ENCODE measurements around the gene FAM187B.

FAM187B gene

DNA sequence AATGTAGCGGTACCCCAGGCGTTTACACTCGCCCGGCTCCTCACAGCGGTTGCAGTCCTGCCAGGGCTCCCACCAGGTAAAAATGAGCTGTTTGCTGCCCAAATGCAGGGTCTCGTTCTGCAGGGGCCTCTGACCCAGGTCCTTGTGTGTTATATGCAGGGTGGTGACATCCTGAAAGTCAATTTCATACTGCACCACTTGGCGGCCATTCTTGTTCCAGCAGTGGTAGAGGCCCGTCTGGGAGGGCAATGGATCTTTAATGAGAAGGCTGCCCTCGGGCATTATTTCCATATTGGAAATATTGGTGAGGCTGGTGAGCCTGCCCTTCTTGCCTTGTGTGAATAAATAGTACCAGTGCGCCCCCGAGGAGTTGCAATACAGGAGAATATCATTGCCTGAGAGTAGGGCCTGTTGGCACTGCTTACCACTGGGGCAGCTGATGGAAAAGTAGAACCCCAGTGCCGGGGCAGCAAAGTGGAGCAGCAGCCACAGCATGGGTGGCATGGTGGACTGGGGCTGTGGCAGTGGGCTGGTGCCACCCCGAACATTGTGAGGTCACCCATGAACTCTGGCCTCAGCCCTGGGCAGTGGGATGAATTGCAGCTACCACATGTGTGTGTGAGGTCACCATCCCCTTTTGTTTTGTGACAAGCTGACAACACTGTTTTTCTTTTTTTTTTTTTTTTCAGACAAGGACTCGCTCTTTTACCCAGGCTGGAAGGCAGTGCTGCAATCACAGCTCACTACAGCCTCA, at the start of gene FAM187B:
TSS of gene FAM187B (minus strand) at position 563 of the 754 bp plus-strand sequence. CDS start at position 504, 59 bp downstream.
- DNase-seq, result no peak

- DNase-seq, result no peak
These were observed 48.3 kb upstream of the FAM187B start for GRCh38 chr19:35276706-35277281.

DNA sequence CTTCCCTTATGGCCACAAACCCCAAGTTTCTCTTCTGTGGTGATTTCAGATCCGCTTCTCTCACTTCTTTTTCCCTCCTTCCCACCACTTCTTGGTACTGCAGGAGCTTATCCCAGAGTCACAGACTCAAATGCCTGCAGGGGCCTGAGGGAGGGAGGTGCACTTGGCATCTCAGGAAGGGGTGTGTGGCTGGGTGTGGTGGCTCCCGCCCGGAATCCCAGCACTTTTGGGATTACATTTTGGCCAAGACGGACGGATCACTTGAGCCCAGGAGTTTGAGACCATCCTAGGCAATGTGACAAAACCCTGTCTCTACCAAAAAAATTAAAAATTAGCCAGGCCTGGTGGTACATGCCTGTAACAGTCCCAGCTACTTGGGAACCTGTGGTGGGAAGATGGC, 45.8 kb upstream of the FAM187B start:
- no peak for DNase-seq

DNA sequence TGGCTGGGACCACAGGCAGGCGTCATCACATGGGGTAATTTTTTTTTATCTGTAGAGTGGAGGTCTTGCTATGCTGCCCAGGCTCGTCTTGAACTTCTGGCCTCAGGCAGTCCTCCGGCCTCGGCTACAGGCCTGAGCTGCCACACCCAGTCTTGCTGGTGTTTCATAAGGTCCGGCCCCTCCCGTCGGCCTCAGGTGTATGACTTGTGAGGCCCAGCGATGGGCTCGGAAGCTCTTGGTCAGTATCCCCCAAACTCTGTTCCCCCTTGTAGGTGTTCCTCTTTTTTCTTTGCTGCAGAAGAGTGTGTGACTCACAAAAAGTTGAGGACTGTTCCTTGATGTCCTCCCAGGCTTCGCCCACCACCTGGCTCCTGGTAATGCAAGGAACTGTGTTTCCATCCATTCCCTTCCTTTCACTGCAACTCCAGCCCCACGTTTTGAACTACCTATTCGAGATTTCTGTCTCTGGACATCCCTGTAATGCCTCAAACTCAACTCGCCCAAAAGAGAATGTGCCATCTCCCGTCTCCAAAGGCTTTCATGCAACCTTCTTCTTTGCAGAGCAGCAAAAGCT, 45.2 kb upstream of the FAM187B start:
- no peak for DNase-seq

- no peak for DNase-seq
These were observed 44.6 kb upstream of the FAM187B start for GRCh38 chr19:35272954-35273649.

- no peak for DNase-seq
These were observed 43.7 kb upstream of the FAM187B start for GRCh38 chr19:35272122-35272719.

- no peak for DNase-seq
These were observed 43.0 kb upstream of the FAM187B start for GRCh38 chr19:35271546-35271945.

- no peak for DNase-seq
These were observed 41.9 kb upstream of the FAM187B start for GRCh38 chr19:35270381-35270811.

GRCh38 chr19:35269438-35270117, 41.0 kb upstream of the FAM187B start:
- peak; percentile 70 to 80 for DNase-seq

GRCh38 chr19:35268536-35269437, 40.2 kb upstream of the FAM187B start, which contains the start of gene USF2:
Gene USF2, plus strand, starts transcription at chr19:35268962. Its CDS starts 140 bp downstream, at chr19:35269102.
- peak; percentile 45 to 74 for DNase-seq

GRCh38 chr19:35267818-35268535, 39.4 kb upstream of the FAM187B start:
- peak in 1 of 2 experiments; percentile 73 for DNase-seq

DNA sequence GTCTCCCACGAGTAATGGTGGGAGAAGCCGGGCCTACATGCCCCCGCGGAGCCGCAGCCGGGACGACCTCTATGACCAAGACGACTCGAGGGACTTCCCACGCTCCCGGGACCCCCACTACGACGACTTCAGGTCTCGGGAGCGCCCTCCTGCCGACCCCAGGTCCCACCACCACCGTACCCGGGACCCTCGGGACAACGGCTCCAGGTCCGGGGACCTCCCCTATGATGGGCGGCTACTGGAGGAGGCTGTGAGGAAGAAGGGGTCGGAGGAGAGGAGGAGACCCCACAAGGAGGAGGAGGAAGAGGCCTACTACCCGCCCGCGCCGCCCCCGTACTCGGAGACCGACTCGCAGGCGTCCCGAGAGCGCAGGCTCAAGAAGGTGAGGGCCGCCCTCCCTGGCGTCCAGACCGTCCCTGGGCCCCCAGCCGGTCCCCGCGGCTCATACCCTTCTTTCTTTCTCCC, 38.8 kb upstream of the FAM187B start:
- peak in 1 of 2 experiments; percentile 42 for DNase-seq

DNA sequence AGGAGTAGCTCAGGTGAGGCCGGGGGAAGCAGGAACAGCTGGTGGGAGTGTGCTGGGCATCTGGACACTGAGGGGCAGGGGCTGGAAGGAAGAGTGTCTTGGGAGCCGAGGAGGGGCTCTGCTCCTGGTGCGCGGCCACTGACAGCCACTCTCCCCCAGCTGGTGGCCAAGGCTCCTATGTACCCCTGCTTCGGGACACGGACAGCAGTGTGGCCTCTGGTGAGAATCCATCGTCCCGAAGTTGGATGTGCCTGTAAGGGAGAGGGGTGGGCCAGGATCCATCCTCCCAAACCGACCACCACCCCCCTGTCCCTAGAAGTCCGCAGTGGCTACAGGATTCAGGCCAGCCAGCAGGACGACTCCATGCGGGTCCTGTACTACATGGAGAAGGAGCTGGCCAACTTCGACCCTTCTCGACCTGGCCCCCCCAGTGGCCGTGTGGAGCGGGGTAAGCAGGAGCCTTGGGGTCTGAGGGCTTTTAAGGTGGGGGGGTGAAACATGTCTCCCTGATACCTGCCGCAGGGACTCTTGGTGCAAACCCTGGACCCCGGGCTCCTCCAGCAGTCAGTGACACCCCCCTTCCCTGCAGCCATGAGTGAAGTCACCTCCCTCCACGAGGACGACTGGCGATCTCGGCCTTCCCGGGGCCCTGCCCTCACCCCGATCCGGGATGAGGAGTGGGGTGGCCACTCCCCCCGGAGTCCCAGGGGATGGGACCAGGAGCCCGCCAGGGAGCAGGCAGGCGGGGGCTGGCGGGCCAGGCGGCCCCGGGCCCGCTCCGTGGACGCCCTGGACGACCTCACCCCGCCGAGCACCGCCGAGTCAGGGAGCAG, 38.2 kb upstream of the FAM187B start:
- DNase-seq, result peak in 1 of 2 experiments; percentile 28

DNA sequence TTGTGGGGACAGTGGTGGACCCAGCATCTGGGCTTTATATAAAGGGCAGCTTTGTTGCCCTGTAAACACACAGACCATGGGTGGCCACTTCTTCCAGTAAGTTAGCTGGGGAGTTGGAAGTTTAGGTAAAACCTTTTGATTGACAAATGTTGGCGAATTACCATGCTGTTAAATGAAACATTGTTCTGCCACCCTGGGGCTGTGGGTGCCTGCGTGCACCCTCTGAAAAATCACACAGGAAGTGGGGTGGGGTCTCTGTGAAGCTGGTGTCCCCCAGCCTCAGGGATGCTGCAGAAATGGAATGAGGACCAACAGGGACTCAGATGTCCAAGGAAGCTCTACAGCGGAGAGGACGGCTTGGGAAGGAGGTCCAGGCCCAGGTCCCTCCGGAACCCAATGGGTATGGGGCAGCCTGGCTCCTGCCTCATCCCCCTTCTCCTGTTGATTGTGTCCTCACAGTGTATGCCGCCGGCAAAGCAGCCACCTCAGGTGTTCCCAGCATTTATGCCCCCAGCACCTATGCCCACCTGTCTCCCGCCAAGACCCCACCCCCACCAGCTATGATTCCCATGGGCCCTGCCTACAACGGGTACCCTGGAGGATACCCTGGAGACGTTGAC, 37.5 kb upstream of the FAM187B start:
- no peak for DNase-seq

DNA sequence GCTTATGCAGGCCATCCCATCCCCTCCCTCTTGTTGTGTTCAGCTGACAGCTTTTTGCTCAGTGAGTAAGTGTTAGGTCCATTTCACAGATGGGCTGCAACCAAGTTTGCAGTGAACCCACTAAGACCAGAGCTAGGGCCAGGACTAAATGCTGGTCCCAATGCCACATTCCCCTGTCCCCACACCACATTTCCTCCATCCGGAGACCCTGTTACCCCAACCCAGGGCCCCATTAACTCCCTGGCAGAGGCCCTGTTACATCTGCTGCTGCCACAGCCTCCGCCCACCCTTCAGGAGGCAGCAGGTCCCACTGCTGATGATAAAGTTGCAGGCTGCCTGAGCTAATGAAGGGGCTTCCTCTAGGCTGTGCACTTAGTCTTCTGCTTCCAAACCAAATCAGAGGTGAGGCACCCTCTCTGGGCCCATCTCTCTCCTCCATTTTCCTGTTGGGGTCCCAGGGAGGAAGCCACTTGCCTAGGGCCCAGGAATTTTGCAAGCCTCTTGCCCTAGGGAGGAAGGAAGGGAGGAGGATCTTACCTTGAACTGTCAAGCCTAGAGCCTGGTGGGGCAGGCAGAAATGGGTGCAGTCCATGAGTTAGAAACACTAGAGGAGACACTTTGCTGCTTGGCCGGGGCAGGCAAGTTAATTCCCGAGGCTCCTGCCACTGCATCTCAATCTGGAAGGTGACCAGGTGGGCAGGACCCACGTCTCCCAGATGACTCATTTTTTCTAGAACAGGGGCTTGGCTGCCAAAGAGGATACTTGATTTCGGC, 36.8 kb upstream of the FAM187B start:
- DNase-seq, result no peak

GRCh38 chr19:35264268-35265125, 36.0 kb upstream of the FAM187B start:
- DNase-seq, result peak in 1 of 2 experiments; percentile 16
